HEK293 (cell line): ENCODE data around the gene PEX7.

Experiments
- CTCF ChIA-PET: fragments of 350-600 bp; formaldehyde crosslinking; extraction: SDS; loops from one replicate; lab custom pipeline; 2021; ENCODE audit warnings: antibody characterized with exemption; lab: Yijun Ruan, JAX
- POLR2A ChIA-PET: fragments of 300-600 bp; formaldehyde crosslinking; extraction: SDS; loops from one replicate; lab custom pipeline; 2020; ENCODE audit warnings: antibody characterized with exemption, inconsistent platforms; lab: Yijun Ruan, JAX
- H3K27ac ChIP-seq: fragments of 200-500 bp; sonication (Bioruptor generic); 2 replicates; pipeline ENCODE4 v1.5.1; 2014; ENCODE audit warnings: low read depth, low read length, control low read depth, inconsistent platforms; ENCODE audit errors: extremely low read depth
- H3K36me3 ChIP-seq, 2 experiments: fragments of 200-500 bp in 1 of 2; sonication (Bioruptor generic) in 1 of 2; 1 replicate in 1 of 2; 2 replicates in 1 of 2; pipeline ENCODE4 v1.5.1; 2014 to 2017; ENCODE audit warnings: inconsistent platforms in 2 of 2, low read length in 2 of 2; ENCODE audit not compliant: control insufficient read depth in 2 of 2, insufficient read depth in 1 of 2
- H3K4me1 ChIP-seq: fragments of 200-500 bp; sonication (Bioruptor generic); 2 replicates; pipeline ENCODE4 v1.5.1; 2014; ENCODE audit warnings: mild to moderate bottlenecking, low read length, inconsistent platforms; ENCODE audit not compliant: control insufficient read depth, insufficient read depth
- H3K4me3 ChIP-seq: 2 replicates; pipeline ENCODE4 v1.5.1; 2011; ENCODE audit warnings: low read depth, mild to moderate bottlenecking, control low read depth, low read length, moderate library complexity
- H3K9me3 ChIP-seq: fragments of 200-500 bp; sonication (Bioruptor generic); 2 replicates; pipeline ENCODE4 v1.5.1; 2014; ENCODE audit warnings: low read depth, low read length, inconsistent platforms; ENCODE audit not compliant: control insufficient read depth, insufficient read depth
- BCL11A ChIP-seq: fragments of 450-650 bp; formaldehyde crosslinking; IDR thresholded peaks from 2 replicates; pipeline ENCODE4 v1.5.1; 2016; ENCODE audit warnings: low read depth, missing biosample characterization, missing genetic modification characterization
- BCL6B ChIP-seq: fragments of 450-650 bp; formaldehyde crosslinking; IDR thresholded peaks from 2 replicates; pipeline ENCODE4 v1.5.1; 2017; ENCODE audit warnings: missing biosample characterization, missing genetic modification characterization
- HOXA7 ChIP-seq: sonication (generic); formaldehyde crosslinking; IDR thresholded peaks from 2 replicates; pipeline ENCODE4 v1.8.1; 2022; ENCODE audit warnings: missing genetic modification reagents, borderline replicate concordance
- INSM2 ChIP-seq: fragments of 450-650 bp; formaldehyde crosslinking; IDR thresholded peaks from 2 replicates; pipeline ENCODE4 v1.5.1; 2016; ENCODE audit warnings: missing biosample characterization, missing genetic modification characterization
- OSR2 ChIP-seq: fragments of 450-650 bp; formaldehyde crosslinking; IDR thresholded peaks from 2 replicates; pipeline ENCODE4 v1.5.1; 2016; ENCODE audit warnings: missing biosample characterization, missing genetic modification characterization
- SP7 ChIP-seq: fragments of 450-650 bp; formaldehyde crosslinking; IDR thresholded peaks from 2 replicates; pipeline ENCODE4 v1.5.1; 2016; ENCODE audit warnings: missing biosample characterization, missing genetic modification characterization
- TRIM28 ChIP-seq: IDR thresholded peaks from 2 replicates; pipeline ENCODE4 v1.6.1; 2011; ENCODE audit warnings: low read length, control low read depth, borderline replicate concordance
- WT1 ChIP-seq: fragments of 450-650 bp; formaldehyde crosslinking; IDR thresholded peaks from 2 replicates; pipeline ENCODE4 v1.5.1; 2016; ENCODE audit warnings: missing biosample characterization, missing genetic modification characterization
- YY2 ChIP-seq: fragments of 450-650 bp; formaldehyde crosslinking; IDR thresholded peaks from 2 replicates; pipeline ENCODE4 v1.5.1; 2016; ENCODE audit warnings: missing biosample characterization, missing genetic modification characterization
- ZBTB21 ChIP-seq: fragments of 450-650 bp; formaldehyde crosslinking; IDR thresholded peaks from 2 replicates; pipeline ENCODE4 v1.5.1; 2017; ENCODE audit warnings: missing biosample characterization, missing genetic modification characterization
- ZBTB44 ChIP-seq: fragments of 450-650 bp; IDR thresholded peaks from 2 replicates; pipeline ENCODE4 v1.5.1; 2018; ENCODE audit warnings: missing biosample characterization, mild to moderate bottlenecking, missing genetic modification characterization
- ZFP3 ChIP-seq: fragments of 450-650 bp; formaldehyde crosslinking; IDR thresholded peaks from 2 replicates; pipeline ENCODE4 v1.5.1; 2016; ENCODE audit warnings: low read depth, missing biosample characterization, missing genetic modification characterization
- ZNF2 ChIP-seq: fragments of 450-650 bp; formaldehyde crosslinking; IDR thresholded peaks from 2 replicates; pipeline ENCODE4 v1.5.1; 2016; ENCODE audit warnings: missing biosample characterization, missing genetic modification characterization
- ZNF221 ChIP-seq: fragments of 450-650 bp; formaldehyde crosslinking; IDR thresholded peaks from 2 replicates; pipeline ENCODE4 v1.5.1; 2017; ENCODE audit warnings: missing biosample characterization, missing genetic modification characterization, borderline replicate concordance
- ZNF239 ChIP-seq: fragments of 450-650 bp; formaldehyde crosslinking; IDR thresholded peaks from 2 replicates; pipeline ENCODE4 v1.5.1; 2016; ENCODE audit warnings: missing biosample characterization, missing genetic modification characterization
- ZNF248 ChIP-seq: fragments of 450-650 bp; formaldehyde crosslinking; IDR thresholded peaks from 2 replicates; pipeline ENCODE4 v1.5.1; 2017; ENCODE audit warnings: missing biosample characterization, missing genetic modification characterization
- ZNF26 ChIP-seq: fragments of 450-650 bp; formaldehyde crosslinking; IDR thresholded peaks from 2 replicates; pipeline ENCODE4 v1.5.1; 2016; ENCODE audit warnings: missing biosample characterization, missing genetic modification characterization
- ZNF274 ChIP-seq, 2 experiments: fragments of 200-500 bp in 1 of 2; fragments of 450-650 bp in 1 of 2; sonication (Bioruptor generic) in 1 of 2; formaldehyde crosslinking in 1 of 2; IDR thresholded peaks; 2 replicates each; pipeline versions ENCODE4 v1.5.1 to v1.6.1; 2014 to 2016; ENCODE audit warnings: borderline replicate concordance in 1 of 2, inconsistent platforms in 1 of 2, low read length in 1 of 2, missing biosample characterization in 1 of 2, missing genetic modification characterization in 1 of 2
- ZNF280D ChIP-seq: fragments of 450-650 bp; formaldehyde crosslinking; IDR thresholded peaks from 2 replicates; pipeline ENCODE4 v1.5.1; 2016; ENCODE audit warnings: missing biosample characterization, missing genetic modification characterization
- ZNF335 ChIP-seq: fragments of 450-650 bp; formaldehyde crosslinking; conservative IDR thresholded peaks from 2 replicates; pipeline ENCODE4 v1.5.1; 2016; ENCODE audit warnings: missing biosample characterization, missing genetic modification characterization
- ZNF510 ChIP-seq: fragments of 450-650 bp; formaldehyde crosslinking; IDR thresholded peaks from 2 replicates; pipeline ENCODE4 v1.5.1; 2018; ENCODE audit warnings: mild to moderate bottlenecking, missing genetic modification characterization, missing biosample characterization; ENCODE audit not compliant: insufficient replicate concordance
- ZNF530 ChIP-seq: fragments of 450-650 bp; formaldehyde crosslinking; IDR thresholded peaks from 2 replicates; pipeline ENCODE4 v1.5.1; 2016; ENCODE audit warnings: low read depth, missing biosample characterization, missing genetic modification characterization
- ZNF843 ChIP-seq: fragments of 450-650 bp; formaldehyde crosslinking; IDR thresholded peaks from 2 replicates; pipeline ENCODE4 v1.5.1; 2016; ENCODE audit warnings: missing biosample characterization, missing genetic modification characterization
- ZSCAN18 ChIP-seq: fragments of 450-650 bp; formaldehyde crosslinking; IDR thresholded peaks from 2 replicates; pipeline ENCODE4 v1.5.1; 2016; ENCODE audit warnings: missing biosample characterization, missing genetic modification characterization
- ZSCAN23 ChIP-seq: fragments of 450-650 bp; formaldehyde crosslinking; IDR thresholded peaks from 2 replicates; pipeline ENCODE4 v1.5.1; 2016; ENCODE audit warnings: missing biosample characterization, missing genetic modification characterization

Gene PEX7

GRCh38 chr6:136787726-136788068, 34.7 kb upstream of the PEX7 start (continued):
- TF ChIP-seq ZNF274 (IDR thresholded peaks at IDR 0.05; ENCODE audit: low read length) (no peak), ZNF274 (tag by site-specific recombination; IDR thresholded peaks at IDR 0.05; ENCODE audit: borderline replicate concordance) (no peak), ZNF530 (tag by site-specific recombination) (no peak), ZNF221 (no peak)

- CTCF ChIA-PET = interaction anchor here (0.6 to 7.3 kb wide), 5 partner anchors 26 to 372 kb away, joined by 3 to 366 read pairs (median 3); no protein-coding TSS in a partner anchor
- H3K4me3 ChIP-seq = no peak overlapping the region
- TF ChIP-seq ZFP3 (tag by site-specific recombination) (no peak), ZSCAN18 (tag by site-specific recombination) (no peak), INSM2 (tag by site-specific recombination) (peak; percentile 81; the same call in 1 of the 2 replicates), OSR2 (tag by site-specific recombination) (peak; percentile 70), ZNF335 (tag by site-specific recombination) (peak; percentile 49), YY2 (no peak), ZBTB21 (tag by site-specific recombination) (no peak), TRIM28 (no peak), ZNF510 (tag by site-specific recombination) (no peak), ZNF280D (tag by site-specific recombination) (no peak), WT1 (tag by site-specific recombination) (peak; percentile 75), SP7 (tag by site-specific recombination) (0 out of 2 replicates have a peak, but pooled peaks have one; percentile 24), ZBTB44 (tag by site-specific recombination) (0 out of 2 replicates have a peak, but pooled peaks have one; percentile 7), BCL11A (tag by site-specific recombination) (0 out of 2 replicates have a peak, but pooled peaks have one; percentile 42), ZNF2 (peak; percentile 67; the same call in 1 of the 2 replicates), ZNF843 (tag by site-specific recombination) (peak; percentile 47; the same call in 1 of the 2 replicates), ZNF248 (tag by site-specific recombination) (no peak), ZSCAN23 (tag by site-specific recombination) (peak; percentile 22; the same call in 1 of the 2 replicates), ZNF26 (tag by site-specific recombination) (no peak), BCL6B (no peak; the same call in 1 of the 2 replicates), HOXA7 (CRISPR knock-in tag) (no peak), ZNF239 (tag by site-specific recombination) (no peak)
Measured at GRCh38 chr6:136788069-136788902, 34.1 kb upstream of the PEX7 start.

More at GRCh38 chr6:136788069-136788902, 34.1 kb upstream of the PEX7 start:
- H3K27ac ChIP-seq = no peak overlapping the region
- POLR2A ChIA-PET = no interaction called here
- H3K9me3 ChIP-seq = no peaks in the 10 kb centered on the region
- H3K36me3 ChIP-seq = no peaks in the 10 kb centered on the region
- H3K4me1 ChIP-seq = peaks cover 16% of the 10 kb centered on the region
